Osteocyte (in vitro differentiated cells): ENCODE measurements around the gene FRAS1. TPM values are rescaled to one million over a fixed set of nuclear protein-coding genes. Genes with fewer than 3 reads are reported as not detected.
A peak's percentile ranks its signal among the peaks of the same experiment; 100 is the strongest.
"Not testable (repeated sequence)": the region's sequence is repeated elsewhere in the genome, so short reads cannot be mapped to it uniquely, and the experiment has no call there.

Experiments
- DNase-seq: peaks from one replicate; pipeline ENCODE4 v3.0.0; 2021; ENCODE audit warnings: mixed read lengths; ENCODE audit not compliant: unreplicated experiment; ENCODE audit errors: extremely low spot score
- H3K27ac Mint-ChIP-seq: one replicate; pipeline ENCODE4 v1.8.0; 2021; ENCODE audit warnings: mild to moderate bottlenecking, mixed read lengths; ENCODE audit not compliant: unreplicated experiment
- H3K27me3 Mint-ChIP-seq: one replicate; pipeline ENCODE4 v1.8.0; 2021; ENCODE audit warnings: mixed read lengths; ENCODE audit not compliant: unreplicated experiment
- H3K36me3 Mint-ChIP-seq: one replicate; pipeline ENCODE4 v1.8.0; 2021; ENCODE audit warnings: mixed read lengths; ENCODE audit not compliant: unreplicated experiment
- H3K4me1 Mint-ChIP-seq: one replicate; pipeline ENCODE4 v1.8.0; 2021; ENCODE audit warnings: mixed read lengths; ENCODE audit not compliant: unreplicated experiment
- H3K4me3 Mint-ChIP-seq: one replicate; pipeline ENCODE4 v1.8.0; 2021; ENCODE audit warnings: mild to moderate bottlenecking, moderate library complexity, mixed read lengths; ENCODE audit not compliant: unreplicated experiment
- H3K9me3 Mint-ChIP-seq: one replicate; pipeline ENCODE4 v1.8.0; 2021; ENCODE audit warnings: mixed read lengths; ENCODE audit not compliant: unreplicated experiment
- CTCF ChIP-seq: fragments of 200-600 bp; sonication (generic); IDR thresholded peaks from 2 replicates; pipeline ENCODE4 v1.5.0; 2021; ENCODE audit warnings: antibody characterized with exemption, mild to moderate bottlenecking, moderate library complexity
- total RNA-seq: library from RNA; stranded (reverse); gene quantifications from 2 replicates; pipeline ENCODE4 v1.2.1, GENCODE V29; 2021

FRAS1 gene
- total RNA-seq, 1 donor from 2014 or later, result 0.89 TPM

GRCh38 chr4:78545275-78546246 is 488.4 kb downstream of the FRAS1 start:
- no peak overlapping the region for H3K27ac Mint-ChIP-seq
- H3K4me3 Mint-ChIP-seq, result no peak overlapping the region
- DNase-seq, result no peak
- peaks cover 16% of the 10 kb centered on the region for H3K4me1 Mint-ChIP-seq
- no peaks in the 10 kb centered on the region for H3K9me3 Mint-ChIP-seq
- H3K27me3 Mint-ChIP-seq, result peaks cover 14% of the 10 kb centered on the region
- no peak for TF ChIP-seq CTCF
- H3K36me3 Mint-ChIP-seq, result no peaks in the 10 kb centered on the region

- Mint-ChIP-seq H3K27me3 (peaks cover 24% of the 10 kb centered on the region), H3K4me1 (peaks cover 29% of the 10 kb centered on the region)
- not testable (repeated sequence) for H3K36me3 Mint-ChIP-seq, H3K27ac Mint-ChIP-seq, H3K9me3 Mint-ChIP-seq, H3K4me3 Mint-ChIP-seq, DNase-seq
Measured at GRCh38 chr4:78547899-78548298, 490.8 kb downstream of the FRAS1 start.

- H3K9me3 Mint-ChIP-seq, H3K27ac Mint-ChIP-seq, H3K4me3 Mint-ChIP-seq, DNase-seq, H3K36me3 Mint-ChIP-seq: not testable (repeated sequence)
- peaks cover 24% of the 10 kb centered on the region for H3K27me3 Mint-ChIP-seq
- peaks cover 28% of the 10 kb centered on the region for H3K4me1 Mint-ChIP-seq
Measured at GRCh38 chr4:78548889-78549288, 491.8 kb downstream of the FRAS1 start.

- Mint-ChIP-seq H3K27ac (no peak within 1 kb of the TSS), H3K4me1 (peaks cover 19% of the 10 kb centered on the region), H3K27me3 (peaks cover 18% of the 10 kb centered on the region), H3K9me3 (no peaks in the 10 kb centered on the region), H3K4me3 (peak within 1 kb of the TSS; percentile 76), H3K36me3 (no peaks in the 10 kb centered on the region)
- DNase-seq, result no peak
- TF ChIP-seq CTCF, result no peak
Measured at GRCh38 chr4:78551420-78552351, 494.6 kb downstream of the FRAS1 start, which contains the start of gene ANXA3. ANXA3 (plus strand) TSS chr4:78551770; CDS start chr4:78554474, 2,704 bp downstream.

- Mint-ChIP-seq H3K27ac (no peak overlapping the region), H3K4me1 (peaks cover 19% of the 10 kb centered on the region), H3K36me3 (no peaks in the 10 kb centered on the region), H3K27me3 (peaks cover 18% of the 10 kb centered on the region), H3K4me3 (no peak overlapping the region), H3K9me3 (no peaks in the 10 kb centered on the region)
- no peak for DNase-seq
- TF ChIP-seq CTCF, result no peak
Measured at GRCh38 chr4:78552389-78553042, 495.4 kb downstream of the FRAS1 start.
